Activated T-cell treated with anti-CD3 and anti-CD28 coated beads for 4 hours (primary cell): ENCODE measurements around the gene STK38L.

Experiments used
- DNase-seq: peaks from one replicate; pipeline ENCODE4 v3.0.0-alpha.2; 2020

The STK38L gene

GRCh38 chr12:27280412-27280811 is 36.3 kb downstream of the STK38L start:
- no peak for DNase-seq

- no peak for DNase-seq
Observed at GRCh38 chr12:27282754-27283153, 38.7 kb downstream of the STK38L start.

- no peak for DNase-seq
Observed at GRCh38 chr12:27284021-27284420, 39.9 kb downstream of the STK38L start.

GRCh38 chr12:27284751-27285150 is 40.7 kb downstream of the STK38L start:
- no peak for DNase-seq

- no peak for DNase-seq
Observed at GRCh38 chr12:27285403-27285802, 41.3 kb downstream of the STK38L start.

- DNase-seq = no peak
Observed at GRCh38 chr12:27289414-27289813, 45.3 kb downstream of the STK38L start.

GRCh38 chr12:27290501-27291168 is 46.5 kb downstream of the STK38L start:
- DNase-seq = no peak

- DNase-seq = no peak
Observed at GRCh38 chr12:27291862-27292261, 47.8 kb downstream of the STK38L start.

GRCh38 chr12:27292718-27293117 is 48.6 kb downstream of the STK38L start:
- no peak for DNase-seq

GRCh38 chr12:27293463-27293862 is 49.4 kb downstream of the STK38L start:
- no peak for DNase-seq

- DNase-seq = no peak
Observed at GRCh38 chr12:27296674-27297073, 52.6 kb downstream of the STK38L start.

- DNase-seq = no peak
Observed at GRCh38 chr12:27297566-27297965, 53.5 kb downstream of the STK38L start.

- no peak for DNase-seq
Observed at GRCh38 chr12:27299102-27299501, 55.0 kb downstream of the STK38L start.

GRCh38 chr12:27300226-27300625 is 56.1 kb downstream of the STK38L start:
- DNase-seq = no peak

- no peak for DNase-seq
Observed at GRCh38 chr12:27303139-27304111, 59.3 kb downstream of the STK38L start.

GRCh38 chr12:27304856-27305255 is 60.8 kb downstream of the STK38L start:
- no peak for DNase-seq

GRCh38 chr12:27305673-27306456 is 61.8 kb downstream of the STK38L start:
- DNase-seq = no peak

- DNase-seq = no peak
Observed at GRCh38 chr12:27309293-27309994, 65.4 kb downstream of the STK38L start.

- DNase-seq = no peak
Observed at GRCh38 chr12:27309995-27310315, 65.9 kb downstream of the STK38L start.

GRCh38 chr12:27316947-27317346 is 72.9 kb downstream of the STK38L start:
- DNase-seq = no peak

GRCh38 chr12:27319409-27319808 is 75.3 kb downstream of the STK38L start:
- DNase-seq = no peak

GRCh38 chr12:27319848-27320247 is 75.8 kb downstream of the STK38L start:
- no peak for DNase-seq

GRCh38 chr12:27324530-27324929 is 80.4 kb downstream of the STK38L start:
- DNase-seq = no peak
